ENCODE results near the gene IFT57.

- no peak for TF ChIP-seq CTCF (IDR thresholded peaks at IDR 0.05 in 8 of 11, conservative IDR thresholded peaks at IDR 0.05 in 3 of 11)
- no peak for TF ChIP-seq POLR2A (IDR thresholded peaks at IDR 0.05)
- TF ChIP-seq POLR2AphosphoS5 (IDR thresholded peaks at IDR 0.05): no peak
Observed at GRCh38 chr3:108184824-108185223, 37.4 kb downstream of the IFT57 start.

Data from spleen (tissue), 7 donors.